Stimulated activated naive CD8-positive, alpha-beta T cell treated with anti-CD3 and anti-CD28 coated beads, Interleukin-15, Interleukin-2, amounts not matched to agents 100 U/mL and 50 U/mL, for 24 hours (primary cell): ENCODE results near the gene CCDC50.

Experiments
- ATAC-seq: fragments of 150-1000 bp; cut with Tn5 transposase; one replicate; pipeline ENCODE4 v1.10.0; 2021
- DNase-seq: peaks from one replicate; pipeline ENCODE4 v3.0.0; 2021

Gene CCDC50

GRCh38 chr3:191379446-191379845 is 50.3 kb downstream of the CCDC50 start:
- ATAC-seq = no peak
- DNase-seq = no peak

GRCh38 chr3:191380001-191380400 is 50.8 kb downstream of the CCDC50 start:
- no peak for ATAC-seq
- DNase-seq = no peak

GRCh38 chr3:191381303-191381702 is 52.1 kb downstream of the CCDC50 start:
- ATAC-seq (no peak), DNase-seq (no peak)

- DNase-seq = no peak
- no peak for ATAC-seq
Measured at GRCh38 chr3:191382661-191383060, 53.5 kb downstream of the CCDC50 start.

- ATAC-seq = no peak
- no peak for DNase-seq
Measured at GRCh38 chr3:191383124-191383523, 53.9 kb downstream of the CCDC50 start.

GRCh38 chr3:191385101-191385500 is 55.9 kb downstream of the CCDC50 start:
- DNase-seq = no peak
- ATAC-seq = no peak

- ATAC-seq = no peak
Measured at GRCh38 chr3:191387441-191388077, 58.4 kb downstream of the CCDC50 start.

GRCh38 chr3:191388823-191389222 is 59.6 kb downstream of the CCDC50 start:
- no peak for ATAC-seq
- DNase-seq = no peak

More at GRCh38 chr3:191387441-191388077, 58.4 kb downstream of the CCDC50 start:
- no peak for DNase-seq

- DNase-seq (no peak), ATAC-seq (no peak)
Measured at GRCh38 chr3:191390580-191390979, 61.4 kb downstream of the CCDC50 start.

- DNase-seq (no peak), ATAC-seq (no peak)
Measured at GRCh38 chr3:191391861-191392808, 62.9 kb downstream of the CCDC50 start.

GRCh38 chr3:191393146-191393545 is 64.0 kb downstream of the CCDC50 start:
- ATAC-seq (no peak), DNase-seq (no peak)

GRCh38 chr3:191397771-191398170 is 68.6 kb downstream of the CCDC50 start:
- ATAC-seq (no peak), DNase-seq (no peak)

- ATAC-seq = no peak
- no peak for DNase-seq
Measured at GRCh38 chr3:191398607-191399006, 69.4 kb downstream of the CCDC50 start.

- no peak for ATAC-seq
- DNase-seq = no peak
Measured at GRCh38 chr3:191399918-191400317, 70.7 kb downstream of the CCDC50 start.

GRCh38 chr3:191401775-191402357 is 72.7 kb downstream of the CCDC50 start:
- DNase-seq (no peak), ATAC-seq (no peak)

GRCh38 chr3:191409791-191410359 is 80.7 kb downstream of the CCDC50 start:
- ATAC-seq (no peak), DNase-seq (no peak)

GRCh38 chr3:191412759-191413158 is 83.6 kb downstream of the CCDC50 start:
- no peak for ATAC-seq
- DNase-seq = no peak

GRCh38 chr3:191414286-191414685 is 85.1 kb downstream of the CCDC50 start:
- ATAC-seq (no peak), DNase-seq (no peak)

GRCh38 chr3:191414732-191415131 is 85.5 kb downstream of the CCDC50 start:
- DNase-seq (no peak), ATAC-seq (no peak)

- ATAC-seq (no peak), DNase-seq (no peak)
Measured at GRCh38 chr3:191415566-191415965, 86.4 kb downstream of the CCDC50 start.

- no peak for ATAC-seq
- no peak for DNase-seq
Measured at GRCh38 chr3:191417457-191417729, 88.2 kb downstream of the CCDC50 start.

GRCh38 chr3:191420771-191421170 is 91.6 kb downstream of the CCDC50 start:
- DNase-seq = no peak
- no peak for ATAC-seq

- ATAC-seq = no peak
- no peak for DNase-seq
Measured at GRCh38 chr3:191424881-191425280, 95.7 kb downstream of the CCDC50 start.
